Stimulated activated CD8-positive, alpha-beta memory T cell treated with anti-CD3 and anti-CD28 coated beads, Interleukin-2, amount 100 ng/mL, for 48 hours (primary cell): ENCODE measurements around the gene LYG1.
A peak's percentile ranks its signal among the peaks of the same experiment; 100 is the strongest.
"Not testable (repeated sequence)": the region's sequence is repeated elsewhere in the genome, so short reads cannot be mapped to it uniquely, and the experiment has no call there.

ENCODE experiments used
- DNase-seq, 2 donors: peaks; one replicate each; pipeline ENCODE4 v3.0.0-alpha.2; 2020; ENCODE audit warnings: low read depth in 2 of 2

The LYG1 gene

GRCh38 chr2:99301097-99301496 is at the start of gene LYG1:
LYG1 (minus strand) TSS chr2:99301197; CDS start chr2:99295670, 5,527 bp downstream.
- DNase-seq = not testable (repeated sequence)

GRCh38 chr2:99350194-99350593 is 49.2 kb upstream of the LYG1 start:
- no peak for DNase-seq

GRCh38 chr2:99348173-99348572 is 47.2 kb upstream of the LYG1 start:
- no peak for DNase-seq

GRCh38 chr2:99346218-99346617 is 45.2 kb upstream of the LYG1 start:
- DNase-seq = no peak

GRCh38 chr2:99345446-99345845 is 44.4 kb upstream of the LYG1 start:
- not testable (repeated sequence) for DNase-seq

GRCh38 chr2:99342536-99342935 is 41.5 kb upstream of the LYG1 start:
- DNase-seq = no peak

- DNase-seq = no peak
These were observed 39.8 kb upstream of the LYG1 start for GRCh38 chr2:99340669-99341236.

- DNase-seq = no peak
These were observed 37.1 kb upstream of the LYG1 start for GRCh38 chr2:99338029-99338585.

GRCh38 chr2:99337113-99338028 is 36.4 kb upstream of the LYG1 start, which contains the start of gene EIF5B:
EIF5B (plus strand) TSS chr2:99337389; CDS start chr2:99337555, 166 bp downstream.
- peak; percentile 89 to 91 for DNase-seq

GRCh38 chr2:99336804-99337112 is 35.8 kb upstream of the LYG1 start:
- no peak for DNase-seq

GRCh38 chr2:99335911-99336803 is 35.2 kb upstream of the LYG1 start, which contains the start of gene TXNDC9:
TXNDC9 (minus strand) TSS chr2:99336333; CDS start chr2:99333210, 3,123 bp downstream.
- peak; percentile 92 to 93 for DNase-seq

GRCh38 chr2:99325384-99325783 is 24.4 kb upstream of the LYG1 start:
- no peak for DNase-seq

- DNase-seq = not testable (repeated sequence)
These were observed 16.8 kb upstream of the LYG1 start for GRCh38 chr2:99317873-99318200.

- DNase-seq = no peak
These were observed 16.3 kb upstream of the LYG1 start for GRCh38 chr2:99317161-99317872.

- DNase-seq = no peak
These were observed 1.4 kb downstream of the LYG1 start for GRCh38 chr2:99299580-99299979.

- DNase-seq = no peak
These were observed 3.0 kb downstream of the LYG1 start for GRCh38 chr2:99297994-99298393.

- no peak for DNase-seq
These were observed 15.5 kb downstream of the LYG1 start for GRCh38 chr2:99285526-99285925.

GRCh38 chr2:99279969-99280695 is 20.9 kb downstream of the LYG1 start:
- no peak for DNase-seq

- DNase-seq = no peak
These were observed 22.2 kb downstream of the LYG1 start for GRCh38 chr2:99278793-99279291.

GRCh38 chr2:99278195-99278765 is 22.7 kb downstream of the LYG1 start:
- not testable (repeated sequence) for DNase-seq
